ENCODE measurements around the gene PISD. TPM values are rescaled to one million over a fixed set of nuclear protein-coding genes. Genes with fewer than 3 reads are reported as not detected.
"Not testable (repeated sequence)": the region's sequence is repeated elsewhere in the genome, so short reads cannot be mapped to it uniquely, and the experiment has no call there.

The PISD gene
- total RNA-seq (2014; rRNA removed; shearing (Covaris generic)) = 16.7 and 16.9 TPM in 2 replicates

GRCh38 chr22:31661851-31662667 is at the start of gene PISD:
Gene PISD, minus strand, starts transcription at chr22:31662215. Its CDS starts 7 bp downstream, at chr22:31662208.
- peak; percentile 89 for DNase-seq (ENCODE audit: low read depth)

GRCh38 chr22:31711226-31711625 is 49.2 kb upstream of the PISD start:
- DNase-seq (ENCODE audit: low read depth) = not testable (repeated sequence)

- DNase-seq (ENCODE audit: low read depth) = no peak
Measured at GRCh38 chr22:31707519-31707918, 45.5 kb upstream of the PISD start.

- DNase-seq (ENCODE audit: low read depth) = no peak
Measured at GRCh38 chr22:31695423-31695822, 33.4 kb upstream of the PISD start.

- not testable (repeated sequence) for DNase-seq (ENCODE audit: low read depth)
Measured at GRCh38 chr22:31694046-31694445, 32.0 kb upstream of the PISD start.

- peak; percentile 59 for DNase-seq (ENCODE audit: low read depth)
Measured at GRCh38 chr22:31692186-31692886, 30.3 kb upstream of the PISD start.

- DNase-seq (ENCODE audit: low read depth) = no peak
Measured at GRCh38 chr22:31691408-31691807, 29.4 kb upstream of the PISD start.

- no peak for DNase-seq (ENCODE audit: low read depth)
Measured at GRCh38 chr22:31683181-31684105, 21.4 kb upstream of the PISD start.

- no peak for DNase-seq (ENCODE audit: low read depth)
Measured at GRCh38 chr22:31682751-31683150, 20.7 kb upstream of the PISD start.

GRCh38 chr22:31681349-31682345 is 19.6 kb upstream of the PISD start:
- peak; percentile 30 for DNase-seq (ENCODE audit: low read depth)

GRCh38 chr22:31680861-31681341 is 18.9 kb upstream of the PISD start:
- peak; percentile 56 for DNase-seq (ENCODE audit: low read depth)

GRCh38 chr22:31678748-31679147 is 16.7 kb upstream of the PISD start:
- DNase-seq (ENCODE audit: low read depth) = no peak

- peak; percentile 93 for DNase-seq (ENCODE audit: low read depth)
Measured at GRCh38 chr22:31676700-31677099, 14.7 kb upstream of the PISD start.

- DNase-seq (ENCODE audit: low read depth) = not testable (repeated sequence)
Measured at GRCh38 chr22:31674219-31674618, 12.2 kb upstream of the PISD start.

GRCh38 chr22:31668849-31669248 is 6.8 kb upstream of the PISD start:
- not testable (repeated sequence) for DNase-seq (ENCODE audit: low read depth)

- DNase-seq (ENCODE audit: low read depth) = no peak
Measured at GRCh38 chr22:31662668-31663037, 638 bp upstream of the PISD start.

- peak; percentile 68 for DNase-seq (ENCODE audit: low read depth)
Measured at GRCh38 chr22:31660860-31661341, 1.1 kb downstream of the PISD start.

GRCh38 chr22:31659246-31659645 is 2.8 kb downstream of the PISD start:
- DNase-seq (ENCODE audit: low read depth) = no peak

GRCh38 chr22:31654408-31654807 is 7.6 kb downstream of the PISD start:
- DNase-seq (ENCODE audit: low read depth) = no peak

- DNase-seq (ENCODE audit: low read depth) = no peak
Measured at GRCh38 chr22:31653944-31654343, 8.1 kb downstream of the PISD start.

All from RPMI7951 (cell line).